Measurements from ENCODE around the gene FAM174B. TPM values are rescaled to one million over a fixed set of nuclear protein-coding genes. Genes with fewer than 3 reads are reported as not detected.

The FAM174B gene
- total RNA-seq, 1 donor from 2014 or later: 18.9 TPM

Other genes with a start within 250 kb of the FAM174B start
- 54.2 and 54.3 TPM in 2 replicates for gene CHD2, start 244.5 kb upstream of the FAM174B start, total RNA-seq